MG63 (cell line): ENCODE data around the gene FMC1. TPM values are rescaled to one million over a fixed set of nuclear protein-coding genes. Genes with fewer than 3 reads are reported as not detected.
A peak's percentile ranks its signal among the peaks of the same experiment; 100 is the strongest.
"Not testable (repeated sequence)": the region's sequence is repeated elsewhere in the genome, so short reads cannot be mapped to it uniquely, and the experiment has no call there.

Source experiments
- DNase-seq: peaks from one replicate; pipeline ENCODE4 v3.0.0-alpha.2; 2020
- H3K27me3 ChIP-seq: fragments of 250-450 bp; sonication (Bioruptor Pico); 2 replicates; pipeline ENCODE4 v1.5.1; 2020; ENCODE audit warnings: mild to moderate bottlenecking, moderate library complexity
- H3K36me3 ChIP-seq: fragments of 250-450 bp; sonication (Bioruptor Pico); 2 replicates; pipeline ENCODE4 v1.5.1; 2020; ENCODE audit warnings: mild to moderate bottlenecking, moderate library complexity
- H3K4me3 ChIP-seq: fragments of 250-450 bp; sonication (Bioruptor Pico); 2 replicates; pipeline ENCODE4 v1.5.1; 2020; ENCODE audit warnings: mild to moderate bottlenecking, moderate library complexity
- H3K9me3 ChIP-seq: fragments of 250-450 bp; sonication (Bioruptor Pico); 2 replicates; pipeline ENCODE4 v1.5.1; 2020; ENCODE audit warnings: mild to moderate bottlenecking, moderate library complexity
- total RNA-seq: library from RNA; depleted of rRNA; stranded (reverse); fragments of >200 nt; shearing (Covaris generic); gene quantifications from 2 replicates; pipeline ENCODE4 v1.2.3, GENCODE V29; 2014; ENCODE audit warnings: low replicate concordance

FMC1 gene
- total RNA-seq, 1 experiment from 2014 or later = 17.0 TPM

DNA sequence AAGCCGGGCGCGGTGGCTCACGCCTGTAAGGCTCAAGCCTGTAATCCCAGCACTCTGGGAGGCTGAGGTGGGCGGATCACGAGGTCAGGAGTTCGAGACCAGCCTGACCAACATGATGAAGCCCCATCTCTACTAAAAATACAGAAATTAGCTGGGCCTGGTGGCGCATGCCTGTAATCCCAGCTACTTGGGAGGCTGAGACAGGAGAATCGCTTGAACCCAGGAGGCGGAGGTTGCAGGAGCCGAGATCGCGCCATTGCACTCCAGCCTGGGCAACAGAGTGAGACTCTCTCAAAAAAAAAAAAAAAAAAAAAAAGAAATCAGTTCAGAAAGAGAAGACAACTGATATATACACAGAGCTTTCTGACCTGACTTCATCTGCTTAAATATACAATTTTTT is 7.7 kb upstream of the FMC1 start:
- H3K9me3 ChIP-seq, H3K36me3 ChIP-seq, H3K27me3 ChIP-seq, DNase-seq, H3K4me3 ChIP-seq: not testable (repeated sequence)

DNA sequence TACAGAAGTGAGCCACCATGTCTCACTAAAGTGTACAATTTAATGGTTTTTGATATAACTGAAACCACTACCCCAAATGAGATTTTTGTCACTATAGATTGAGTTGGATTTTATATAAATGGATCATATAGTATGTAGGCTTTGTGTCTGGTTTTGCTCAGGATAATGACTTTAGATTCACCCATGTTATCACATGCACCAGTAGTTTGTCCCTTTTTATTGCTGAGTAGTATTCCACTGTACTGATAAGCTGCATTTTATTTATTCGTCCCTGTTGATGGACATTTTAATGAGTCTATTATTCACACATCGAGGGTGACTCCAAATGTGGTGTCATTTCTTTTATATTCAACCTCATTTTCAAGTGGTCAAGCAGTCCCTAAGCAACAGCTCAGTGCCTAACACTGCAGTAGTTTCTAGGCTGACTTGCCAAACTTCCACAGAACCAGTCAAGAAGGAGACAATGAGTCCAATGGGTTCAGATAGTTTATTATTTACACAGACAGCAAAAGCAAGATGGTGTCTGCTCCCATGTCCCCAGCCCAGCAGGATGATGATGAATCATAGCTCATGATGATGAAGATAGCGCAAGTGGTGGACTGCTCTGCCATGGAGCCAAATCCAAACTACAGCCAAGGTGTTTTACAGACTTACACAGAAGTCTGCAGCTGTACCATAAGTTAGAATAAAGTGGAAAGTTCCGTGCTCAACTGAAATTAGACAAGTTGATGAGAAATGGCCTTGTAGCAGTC is 6.6 kb upstream of the FMC1 start:
- H3K4me3 ChIP-seq = no peak overlapping the region

GRCh38 chr7:139339025-139339424 is 2.1 kb upstream of the FMC1 start:
- no peak for DNase-seq
- no peaks in the 10 kb centered on the region for H3K36me3 ChIP-seq
- no peak overlapping the region for H3K4me3 ChIP-seq
- H3K27me3 ChIP-seq = no peaks in the 10 kb centered on the region
- no peaks in the 10 kb centered on the region for H3K9me3 ChIP-seq

More for the DNA sequence above, 6.6 kb upstream of the FMC1 start:
- H3K9me3 ChIP-seq = no peaks in the 10 kb centered on the region
- no peaks in the 10 kb centered on the region for H3K36me3 ChIP-seq
- DNase-seq = no peak
- H3K27me3 ChIP-seq = no peaks in the 10 kb centered on the region

DNA sequence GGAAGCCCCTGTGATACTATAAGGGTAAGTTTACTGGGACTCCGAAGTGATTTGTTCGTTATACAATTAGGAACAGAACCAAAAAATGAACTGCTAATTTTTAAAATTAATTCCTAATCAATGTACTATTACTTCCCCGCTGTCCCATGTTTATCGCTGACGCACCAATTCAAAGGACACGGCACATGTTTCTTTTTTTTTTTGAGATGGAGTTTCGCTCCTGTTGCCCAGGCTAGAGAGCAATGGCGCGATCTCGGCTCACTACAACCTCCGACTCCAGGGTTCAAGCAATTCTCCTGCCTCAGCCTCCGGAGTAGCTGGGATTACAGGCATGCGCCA is 1.5 kb upstream of the FMC1 start:
- H3K36me3 ChIP-seq = no peaks in the 10 kb centered on the region
- H3K4me3 ChIP-seq = peak overlapping the region; percentile 78
- no peaks in the 10 kb centered on the region for H3K9me3 ChIP-seq
- no peaks in the 10 kb centered on the region for H3K27me3 ChIP-seq
- DNase-seq = no peak

GRCh38 chr7:139340037-139340807 is 915 bp upstream of the FMC1 start:
- peak overlapping the region; percentile 78 for H3K4me3 ChIP-seq
- H3K9me3 ChIP-seq = no peaks in the 10 kb centered on the region
- H3K36me3 ChIP-seq = no peaks in the 10 kb centered on the region
- peak; percentile 95 for DNase-seq
- H3K27me3 ChIP-seq = no peaks in the 10 kb centered on the region

DNA sequence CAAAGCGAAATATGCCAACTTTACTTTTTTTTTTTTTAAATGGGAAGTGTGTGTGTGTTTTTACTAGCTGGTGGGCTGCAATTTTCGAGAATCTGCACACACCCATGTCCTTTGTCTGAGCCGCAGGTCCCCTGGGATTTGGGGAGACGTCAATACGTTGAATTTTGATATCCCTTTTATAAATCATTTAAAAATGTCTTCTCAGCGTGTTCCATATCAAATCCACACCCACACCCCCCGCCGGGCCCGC is 404 bp upstream of the FMC1 start:
- Histone ChIP-seq H3K4me3 (peak overlapping the region; percentile 78), H3K9me3 (no peaks in the 10 kb centered on the region), H3K36me3 (no peaks in the 10 kb centered on the region), H3K27me3 (no peaks in the 10 kb centered on the region)
- no peak for DNase-seq

GRCh38 chr7:139341776-139342226 is 664 bp downstream of the FMC1 start:
- H3K27me3 ChIP-seq = no peaks in the 10 kb centered on the region
- H3K9me3 ChIP-seq = no peaks in the 10 kb centered on the region
- no peak for DNase-seq
- peak overlapping the region; percentile 78 for H3K4me3 ChIP-seq
- H3K36me3 ChIP-seq = no peaks in the 10 kb centered on the region; the same call in 1 of the 2 replicates

DNA sequence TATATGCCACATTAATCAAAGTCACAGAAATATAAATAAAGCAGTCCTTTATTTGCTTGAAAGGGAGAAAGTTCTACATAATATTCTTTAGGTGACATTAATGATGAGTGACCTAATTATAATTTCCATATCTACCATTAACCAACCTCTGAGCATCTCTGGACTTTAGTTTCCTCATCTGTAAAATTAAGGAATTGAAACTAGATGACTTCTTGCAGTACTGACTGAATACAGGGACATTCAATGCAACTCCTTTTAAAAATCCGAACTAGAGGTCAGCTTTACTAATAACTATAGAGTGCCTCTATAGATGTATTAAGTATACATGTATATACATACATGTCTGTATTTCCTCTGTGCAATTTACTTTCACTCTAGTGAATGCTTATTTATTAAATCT is 3.9 kb downstream of the FMC1 start:
- no peaks in the 10 kb centered on the region for H3K27me3 ChIP-seq
- no peaks in the 10 kb centered on the region; the same call in 1 of the 2 replicates for H3K36me3 ChIP-seq
- no peak for DNase-seq
- no peak overlapping the region for H3K4me3 ChIP-seq
- H3K9me3 ChIP-seq = no peaks in the 10 kb centered on the region

DNA sequence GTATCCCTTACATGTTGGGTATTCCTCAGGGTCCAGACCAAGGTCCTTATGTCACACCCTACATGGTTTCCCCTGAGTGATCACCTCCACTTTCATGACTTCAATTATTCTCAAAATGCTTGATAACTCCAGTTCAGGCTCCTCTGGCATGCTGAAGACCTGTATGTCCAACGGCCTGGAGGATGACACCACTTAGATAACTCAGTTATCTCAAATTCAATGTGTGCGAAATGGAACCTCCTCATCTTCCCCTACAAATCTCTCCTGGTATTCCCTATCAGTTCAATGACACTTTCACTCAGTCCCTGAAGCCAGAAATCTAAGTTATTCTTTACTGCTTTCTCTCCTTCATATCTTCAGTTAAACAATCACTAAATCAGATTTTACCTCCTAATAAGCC is 9.9 kb downstream of the FMC1 start:
- DNase-seq = no peak
- Histone ChIP-seq H3K27me3 (no peaks in the 10 kb centered on the region), H3K36me3 (no peaks in the 10 kb centered on the region; the same call in 1 of the 2 replicates), H3K4me3 (no peak overlapping the region), H3K9me3 (no peaks in the 10 kb centered on the region)

GRCh38 chr7:139354729-139355128 is 13.6 kb downstream of the FMC1 start:
- Histone ChIP-seq H3K9me3 (no peaks in the 10 kb centered on the region), H3K4me3 (no peak overlapping the region), H3K27me3 (no peaks in the 10 kb centered on the region), H3K36me3 (0 out of 2 replicates have a peak, but pooled peaks cover 2% of the 10 kb centered on the region)
- DNase-seq = no peak

DNA sequence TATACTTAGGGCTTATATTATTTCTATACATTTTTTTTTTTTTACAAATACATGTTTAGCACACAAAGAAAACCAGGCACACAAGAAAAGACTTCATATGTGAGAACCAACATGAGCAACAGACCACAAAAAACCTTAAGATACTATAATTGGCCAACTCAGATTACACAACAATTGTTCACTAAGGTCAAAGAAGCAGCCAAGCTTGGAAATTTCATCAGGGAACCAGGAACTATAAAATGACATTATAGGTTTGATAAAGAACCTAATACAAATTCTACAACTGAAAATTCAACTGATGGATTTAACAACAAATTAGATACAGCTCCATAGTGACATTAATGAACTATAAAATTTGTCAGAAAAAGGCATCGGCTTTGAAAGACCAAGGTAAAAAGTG is 14.2 kb downstream of the FMC1 start:
- Histone ChIP-seq H3K4me3 (no peak overlapping the region), H3K9me3 (no peaks in the 10 kb centered on the region), H3K27me3 (no peaks in the 10 kb centered on the region), H3K36me3 (0 out of 2 replicates have a peak, but pooled peaks cover 2% of the 10 kb centered on the region)
- DNase-seq = no peak

DNA sequence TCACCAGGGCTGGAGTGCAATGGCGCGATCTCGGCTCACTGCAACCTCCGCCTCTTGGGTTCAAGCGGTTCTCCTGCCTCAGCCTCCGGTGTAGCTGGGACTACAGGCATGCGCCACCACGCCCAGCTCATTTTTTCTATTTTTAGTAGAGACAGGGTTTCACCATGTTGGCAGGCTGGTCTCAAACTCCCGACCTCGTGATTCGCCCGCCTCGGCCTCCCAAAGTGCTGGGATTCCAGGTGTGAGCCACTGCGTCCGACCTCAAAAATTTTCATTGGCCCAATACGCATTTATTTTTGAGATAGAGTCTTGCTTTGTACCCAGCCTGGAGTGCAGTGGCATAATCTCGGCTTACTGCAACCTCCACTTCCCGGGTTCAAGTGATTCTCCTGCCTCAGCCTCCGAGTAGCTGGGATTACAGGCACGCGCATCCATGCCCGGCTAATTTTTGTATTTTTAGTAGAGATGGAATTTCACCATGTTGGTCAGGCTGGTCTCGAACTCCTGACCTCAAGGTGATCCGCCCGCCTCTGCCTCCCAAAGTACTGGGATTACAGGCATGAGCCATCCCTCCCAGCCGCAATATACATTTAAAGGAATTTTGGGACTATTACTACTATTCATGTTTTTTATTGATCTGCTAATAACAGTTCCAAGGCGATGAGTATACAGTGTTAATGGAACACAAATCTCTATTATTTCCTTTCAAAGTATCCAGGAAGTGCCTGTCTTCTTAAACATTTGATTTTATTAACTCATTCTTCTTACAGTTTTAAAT is 16.8 kb downstream of the FMC1 start:
- H3K27me3 ChIP-seq, H3K9me3 ChIP-seq, H3K36me3 ChIP-seq, DNase-seq: not testable (repeated sequence)
- peak overlapping the region; percentile 84; the same call in 1 of the 2 replicates for H3K4me3 ChIP-seq

GRCh38 chr7:139358541-139359365 is 17.6 kb downstream of the FMC1 start:
- no peak for DNase-seq
- Histone ChIP-seq H3K36me3 (peaks cover 6% of the 10 kb centered on the region; the same call in 1 of the 2 replicates), H3K27me3 (no peaks in the 10 kb centered on the region), H3K4me3 (peak overlapping the region; percentile 84), H3K9me3 (no peaks in the 10 kb centered on the region)

DNA sequence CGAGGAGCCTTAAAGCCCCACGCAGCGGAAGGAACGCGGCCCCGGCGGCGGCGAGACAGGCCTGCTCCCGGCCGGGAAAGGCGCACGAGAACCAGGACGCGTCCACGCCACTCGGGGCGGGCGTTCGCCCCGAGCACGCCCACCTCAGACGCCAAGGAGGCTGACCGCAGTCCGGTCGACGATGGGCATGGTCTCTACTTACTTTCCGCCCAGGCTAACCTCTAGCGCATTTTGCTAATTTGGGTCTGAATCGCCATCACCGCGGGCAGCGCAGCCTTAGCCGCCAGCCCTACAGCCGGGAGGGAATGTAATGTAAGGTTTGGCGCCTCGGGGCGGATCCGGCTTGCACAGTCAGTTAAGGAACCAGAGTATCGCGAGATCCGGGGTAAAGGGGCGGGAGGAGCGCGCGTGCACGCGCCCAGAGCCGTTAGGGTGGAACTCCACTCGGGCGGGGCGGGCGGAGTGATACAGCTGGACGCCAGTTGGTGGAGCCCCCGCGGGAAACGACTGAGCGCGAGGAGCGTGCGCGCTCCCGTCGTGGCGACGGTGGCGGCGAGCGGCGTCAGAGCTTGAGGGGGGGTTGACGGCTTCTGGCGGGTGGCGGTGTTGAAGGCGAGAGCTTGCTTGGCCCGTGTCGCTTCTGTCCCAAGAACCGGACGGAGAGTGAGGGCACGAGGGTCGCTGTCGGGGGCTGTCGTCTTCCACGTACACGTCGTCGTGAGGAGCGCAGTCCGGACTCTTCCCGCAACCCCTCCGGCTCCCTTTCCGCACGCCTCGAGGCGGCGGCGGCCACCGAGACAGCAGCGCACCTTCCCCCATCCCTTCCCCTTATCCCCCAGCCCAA is 18.5 kb downstream of the FMC1 start, which contains the start of gene LUC7L2:
LUC7L2 (plus strand) TSS at position 529 of the 844 bp plus-strand sequence. CDS start 368 bp downstream, outside the sequence.
- H3K4me3 ChIP-seq = peak within 1 kb of the TSS; percentile 84
- peaks cover 11% of the 10 kb centered on the region for H3K36me3 ChIP-seq
- H3K9me3 ChIP-seq = no peaks in the 10 kb centered on the region
- DNase-seq = peak; percentile 97
- H3K27me3 ChIP-seq = no peaks in the 10 kb centered on the region

GRCh38 chr7:139360210-139360947 is 19.2 kb downstream of the FMC1 start:
- Histone ChIP-seq H3K36me3 (peaks cover 19% of the 10 kb centered on the region), H3K9me3 (no peaks in the 10 kb centered on the region), H3K27me3 (no peaks in the 10 kb centered on the region), H3K4me3 (peak overlapping the region; percentile 84)
- DNase-seq = peak; percentile 94
